ENCODE results near the gene GNG2. TPM values are rescaled to one million over a fixed set of nuclear protein-coding genes. Genes with fewer than 3 reads are reported as not detected.
A peak's percentile ranks its signal among the peaks of the same experiment; 100 is the strongest.

GNG2 gene
- total and polyA plus RNA-seq, 10 of the 15 experiments (the other 5 are each of a cell fraction or from before 2014, with no cell fraction given), result 31.6 to 114 (median 66.4) TPM

DNA sequence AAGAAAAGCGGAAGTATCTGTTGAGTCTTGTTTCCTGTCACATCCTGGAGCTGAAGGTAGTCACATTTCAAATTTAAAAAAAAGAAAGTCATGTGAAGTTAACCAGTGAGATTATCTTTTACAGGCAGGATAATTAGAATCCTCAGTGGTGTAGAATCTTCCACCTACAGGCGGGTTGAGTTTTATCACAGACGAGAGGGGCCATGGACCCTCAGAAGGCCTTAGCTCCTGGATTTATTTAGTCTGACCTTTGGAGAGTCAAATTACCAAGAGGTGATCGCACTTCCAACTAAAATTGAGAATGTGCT lies 13.0 kb upstream of the GNG2 start (continued):
- no peak for TF ChIP-seq ELK1 (IDR thresholded peaks at IDR 0.05; ENCODE audit: low read depth, low read length)
- TF ChIP-seq BHLHE40 (IDR thresholded peaks at IDR 0.05; ENCODE audit: borderline replicate concordance in 1 of 2, low read depth in 2 of 2, low read length in 1 of 2), result peak; percentile 57 to 76; a peak in 3 of 4 replicates
- TF ChIP-seq, protein P1, sequence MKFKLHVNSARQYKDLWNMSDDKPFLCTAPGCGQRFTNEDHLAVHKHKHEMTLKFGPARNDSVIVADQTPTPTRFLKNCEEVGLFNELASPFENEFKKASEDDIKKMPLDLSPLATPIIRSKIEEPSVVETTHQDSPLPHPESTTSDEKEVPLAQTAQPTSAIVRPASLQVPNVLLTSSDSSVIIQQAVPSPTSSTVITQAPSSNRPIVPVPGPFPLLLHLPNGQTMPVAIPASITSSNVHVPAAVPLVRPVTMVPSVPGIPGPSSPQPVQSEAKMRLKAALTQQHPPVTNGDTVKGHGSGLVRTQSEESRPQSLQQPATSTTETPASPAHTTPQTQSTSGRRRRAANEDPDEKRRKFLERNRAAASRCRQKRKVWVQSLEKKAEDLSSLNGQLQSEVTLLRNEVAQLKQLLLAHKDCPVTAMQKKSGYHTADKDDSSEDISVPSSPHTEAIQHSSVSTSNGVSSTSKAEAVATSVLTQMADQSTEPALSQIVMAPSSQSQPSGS (IDR thresholded peaks at IDR 0.05; ENCODE audit: low read length), result peak; percentile 23; the same call in 1 of the 2 replicates
- no peak for TF ChIP-seq JUNB (IDR thresholded peaks at IDR 0.05)
- peak in 1 of 2 experiments; percentile 5; a peak in 1 of 4 replicates for TF ChIP-seq IKZF2 (IDR thresholded peaks at IDR 0.05)
- TF ChIP-seq SMAD5 (IDR thresholded peaks at IDR 0.05; ENCODE audit: low read depth), result no peak; the same call in 1 of the 2 replicates
- TF ChIP-seq, protein P2, sequence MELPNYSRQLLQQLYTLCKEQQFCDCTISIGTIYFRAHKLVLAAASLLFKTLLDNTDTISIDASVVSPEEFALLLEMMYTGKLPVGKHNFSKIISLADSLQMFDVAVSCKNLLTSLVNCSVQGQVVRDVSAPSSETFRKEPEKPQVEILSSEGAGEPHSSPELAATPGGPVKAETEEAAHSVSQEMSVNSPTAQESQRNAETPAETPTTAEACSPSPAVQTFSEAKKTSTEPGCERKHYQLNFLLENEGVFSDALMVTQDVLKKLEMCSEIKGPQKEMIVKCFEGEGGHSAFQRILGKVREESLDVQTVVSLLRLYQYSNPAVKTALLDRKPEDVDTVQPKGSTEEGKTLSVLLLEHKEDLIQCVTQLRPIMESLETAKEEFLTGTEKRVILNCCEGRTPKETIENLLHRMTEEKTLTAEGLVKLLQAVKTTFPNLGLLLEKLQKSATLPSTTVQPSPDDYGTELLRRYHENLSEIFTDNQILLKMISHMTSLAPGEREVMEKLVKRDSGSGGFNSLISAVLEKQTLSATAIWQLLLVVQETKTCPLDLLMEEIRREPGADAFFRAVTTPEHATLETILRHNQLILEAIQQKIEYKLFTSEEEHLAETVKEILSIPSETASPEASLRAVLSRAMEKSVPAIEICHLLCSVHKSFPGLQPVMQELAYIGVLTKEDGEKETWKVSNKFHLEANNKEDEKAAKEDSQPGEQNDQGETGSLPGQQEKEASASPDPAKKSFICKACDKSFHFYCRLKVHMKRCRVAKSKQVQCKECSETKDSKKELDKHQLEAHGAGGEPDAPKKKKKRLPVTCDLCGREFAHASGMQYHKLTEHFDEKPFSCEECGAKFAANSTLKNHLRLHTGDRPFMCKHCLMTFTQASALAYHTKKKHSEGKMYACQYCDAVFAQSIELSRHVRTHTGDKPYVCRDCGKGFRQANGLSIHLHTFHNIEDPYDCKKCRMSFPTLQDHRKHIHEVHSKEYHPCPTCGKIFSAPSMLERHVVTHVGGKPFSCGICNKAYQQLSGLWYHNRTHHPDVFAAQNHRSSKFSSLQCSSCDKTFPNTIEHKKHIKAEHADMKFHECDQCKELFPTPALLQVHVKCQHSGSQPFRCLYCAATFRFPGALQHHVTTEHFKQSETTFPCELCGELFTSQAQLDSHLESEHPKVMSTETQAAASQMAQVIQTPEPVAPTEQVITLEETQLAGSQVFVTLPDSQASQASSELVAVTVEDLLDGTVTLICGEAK (IDR thresholded peaks at IDR 0.05; ENCODE audit: borderline replicate concordance), result 0 out of 2 replicates have a peak, but pooled peaks have one; percentile 17
- TF ChIP-seq EED (IDR thresholded peaks at IDR 0.05; ENCODE audit: low read depth), result no peak; the same call in 1 of the 2 replicates
- peak; percentile 9; the same call in 1 of the 2 replicates for TF ChIP-seq POLR2AphosphoS5 (IDR thresholded peaks at IDR 0.05; ENCODE audit: low read length)
- TF ChIP-seq RAD51 (IDR thresholded peaks at IDR 0.05), result peak; percentile 74
- TF ChIP-seq IRF4 (IDR thresholded peaks at IDR 0.05; ENCODE audit: low read depth, low read length), result no peak
- no peak for TF ChIP-seq SMARCA5 (IDR thresholded peaks at IDR 0.05)
- TF ChIP-seq TCF3 (IDR thresholded peaks at IDR 0.05; ENCODE audit: borderline replicate concordance, insufficient read depth, low read depth, low read length), result no peak
- TF ChIP-seq SUZ12 (IDR thresholded peaks at IDR 0.05; ENCODE audit: unreplicated experiment), result no peak
- TF ChIP-seq, protein P3, sequence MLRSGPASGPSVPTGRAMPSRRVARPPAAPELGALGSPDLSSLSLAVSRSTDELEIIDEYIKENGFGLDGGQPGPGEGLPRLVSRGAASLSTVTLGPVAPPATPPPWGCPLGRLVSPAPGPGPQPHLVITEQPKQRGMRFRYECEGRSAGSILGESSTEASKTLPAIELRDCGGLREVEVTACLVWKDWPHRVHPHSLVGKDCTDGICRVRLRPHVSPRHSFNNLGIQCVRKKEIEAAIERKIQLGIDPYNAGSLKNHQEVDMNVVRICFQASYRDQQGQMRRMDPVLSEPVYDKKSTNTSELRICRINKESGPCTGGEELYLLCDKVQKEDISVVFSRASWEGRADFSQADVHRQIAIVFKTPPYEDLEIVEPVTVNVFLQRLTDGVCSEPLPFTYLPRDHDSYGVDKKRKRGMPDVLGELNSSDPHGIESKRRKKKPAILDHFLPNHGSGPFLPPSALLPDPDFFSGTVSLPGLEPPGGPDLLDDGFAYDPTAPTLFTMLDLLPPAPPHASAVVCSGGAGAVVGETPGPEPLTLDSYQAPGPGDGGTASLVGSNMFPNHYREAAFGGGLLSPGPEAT (IDR thresholded peaks at IDR 0.05; ENCODE audit: low read depth), result peak; percentile 3; the same call in 1 of the 2 replicates
- TF ChIP-seq ZNF687 (IDR thresholded peaks at IDR 0.05), result 0 out of 2 replicates have a peak, but pooled peaks have one; percentile 13
- TF ChIP-seq STAT1 (conservative IDR thresholded peaks at IDR 0.05), result no peak
- TF ChIP-seq MTA2 (IDR thresholded peaks at IDR 0.05; ENCODE audit: low read depth), result peak; percentile 23; the same call in 1 of the 2 replicates
- TF ChIP-seq ZNF384 (IDR thresholded peaks at IDR 0.05; ENCODE audit: borderline replicate concordance, low read depth, low read length), result peak; percentile 86
